Measurements from ENCODE around the gene SLC23A2.

- TF ChIP-seq, protein P1, sequence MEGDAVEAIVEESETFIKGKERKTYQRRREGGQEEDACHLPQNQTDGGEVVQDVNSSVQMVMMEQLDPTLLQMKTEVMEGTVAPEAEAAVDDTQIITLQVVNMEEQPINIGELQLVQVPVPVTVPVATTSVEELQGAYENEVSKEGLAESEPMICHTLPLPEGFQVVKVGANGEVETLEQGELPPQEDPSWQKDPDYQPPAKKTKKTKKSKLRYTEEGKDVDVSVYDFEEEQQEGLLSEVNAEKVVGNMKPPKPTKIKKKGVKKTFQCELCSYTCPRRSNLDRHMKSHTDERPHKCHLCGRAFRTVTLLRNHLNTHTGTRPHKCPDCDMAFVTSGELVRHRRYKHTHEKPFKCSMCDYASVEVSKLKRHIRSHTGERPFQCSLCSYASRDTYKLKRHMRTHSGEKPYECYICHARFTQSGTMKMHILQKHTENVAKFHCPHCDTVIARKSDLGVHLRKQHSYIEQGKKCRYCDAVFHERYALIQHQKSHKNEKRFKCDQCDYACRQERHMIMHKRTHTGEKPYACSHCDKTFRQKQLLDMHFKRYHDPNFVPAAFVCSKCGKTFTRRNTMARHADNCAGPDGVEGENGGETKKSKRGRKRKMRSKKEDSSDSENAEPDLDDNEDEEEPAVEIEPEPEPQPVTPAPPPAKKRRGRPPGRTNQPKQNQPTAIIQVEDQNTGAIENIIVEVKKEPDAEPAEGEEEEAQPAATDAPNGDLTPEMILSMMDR (IDR thresholded peaks at IDR 0.05), result no peak
- TF ChIP-seq POLR2A (IDR thresholded peaks at IDR 0.05), result no peak
These were observed 71.5 kb downstream of the SLC23A2 start for GRCh38 chr20:4929686-4930397.
